ENCODE measurements around the gene NFKB1. TPM values are rescaled to one million over a fixed set of nuclear protein-coding genes. Genes with fewer than 3 reads are reported as not detected.

The NFKB1 gene
- polyA plus RNA-seq, 1 donor from 2014 or later, result 8.6 TPM

DNA sequence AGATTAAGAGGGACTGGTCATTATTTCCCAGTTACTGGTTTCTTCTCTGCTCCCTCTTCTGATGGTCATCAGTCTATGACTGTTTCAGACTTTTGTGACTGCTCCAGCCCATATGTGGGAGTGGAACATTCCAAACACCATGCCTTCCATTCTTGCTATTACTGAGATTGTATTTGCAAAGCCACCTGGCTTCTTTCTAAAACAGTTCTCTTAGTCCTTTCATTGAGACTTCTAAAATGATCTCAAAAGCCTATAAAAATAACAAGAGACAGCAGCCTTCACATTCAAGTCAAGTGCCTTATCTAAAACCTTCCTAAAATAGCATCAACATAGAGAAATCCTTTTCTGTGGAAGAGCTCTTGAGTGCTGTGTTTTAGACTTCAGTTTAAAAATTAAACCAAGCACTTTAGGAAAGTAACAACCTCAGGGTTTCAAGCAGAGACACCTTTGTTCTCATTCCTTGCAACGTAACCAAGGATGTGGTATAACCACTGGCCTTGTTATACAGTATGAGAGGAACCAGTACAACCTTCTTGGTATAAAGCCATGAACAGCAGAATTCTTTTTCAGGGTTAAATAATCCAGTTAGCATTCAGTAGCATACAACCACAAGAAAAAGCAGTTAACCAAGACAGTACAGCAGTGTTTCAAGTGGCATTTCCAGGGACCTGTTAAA, 97.1 kb downstream of the NFKB1 start:
- H4K20me1 ChIP-seq (ENCODE audit: insufficient read depth), result no peaks in the 10 kb centered on the region
- H3K36me3 ChIP-seq (ENCODE audit: insufficient read depth, low read length), result peaks cover 6% of the 10 kb centered on the region
- no peaks in the 10 kb centered on the region for H3K27me3 ChIP-seq (ENCODE audit: insufficient read depth, low read depth, low read length)
- H3F3A ChIP-seq (ENCODE audit: insufficient read depth, low read length, poor library complexity, severe bottlenecking), result no peaks in the 10 kb centered on the region
- no peak overlapping the region for H2AFZ ChIP-seq (ENCODE audit: low read depth, low read length)
- H3K27ac ChIP-seq (ENCODE audit: low read length), result no peak overlapping the region
- H3K9me3 ChIP-seq (ENCODE audit: low read length), result no peaks in the 10 kb centered on the region
- H3K9ac ChIP-seq (ENCODE audit: low read length), result no peak overlapping the region
- no peak overlapping the region for H3K4me3 ChIP-seq (ENCODE audit: low read length)
- no peaks in the 10 kb centered on the region for H3K9me2 ChIP-seq (ENCODE audit: insufficient read depth, low read length)
- no peak overlapping the region for H3K4me2 ChIP-seq (ENCODE audit: low read length)
- no peaks in the 10 kb centered on the region for H3K79me2 ChIP-seq (replicated peaks; ENCODE audit: insufficient read depth, low read length)
- no peak for TF ChIP-seq POLR2AphosphoS5 (IDR thresholded peaks at IDR 0.05)
- TF ChIP-seq TAF1 (IDR thresholded peaks at IDR 0.05; ENCODE audit: low read depth), result no peak
- no peak for TF ChIP-seq SMC3 (conservative IDR thresholded peaks at IDR 0.05; ENCODE audit: poor library complexity)
- TF ChIP-seq EZH2 (IDR thresholded peaks at IDR 0.05; ENCODE audit: borderline replicate concordance, insufficient read depth, low read length, poor library complexity, severe bottlenecking), result no peak
- TF ChIP-seq REST (IDR thresholded peaks at IDR 0.05; ENCODE audit: borderline replicate concordance), result no peak
- TF ChIP-seq EP300 (conservative IDR thresholded peaks at IDR 0.05; ENCODE audit: poor library complexity, severe bottlenecking), result no peak
- no peak for TF ChIP-seq MXI1 (conservative IDR thresholded peaks at IDR 0.05; ENCODE audit: poor library complexity, severe bottlenecking)
- TF ChIP-seq, protein P1, sequence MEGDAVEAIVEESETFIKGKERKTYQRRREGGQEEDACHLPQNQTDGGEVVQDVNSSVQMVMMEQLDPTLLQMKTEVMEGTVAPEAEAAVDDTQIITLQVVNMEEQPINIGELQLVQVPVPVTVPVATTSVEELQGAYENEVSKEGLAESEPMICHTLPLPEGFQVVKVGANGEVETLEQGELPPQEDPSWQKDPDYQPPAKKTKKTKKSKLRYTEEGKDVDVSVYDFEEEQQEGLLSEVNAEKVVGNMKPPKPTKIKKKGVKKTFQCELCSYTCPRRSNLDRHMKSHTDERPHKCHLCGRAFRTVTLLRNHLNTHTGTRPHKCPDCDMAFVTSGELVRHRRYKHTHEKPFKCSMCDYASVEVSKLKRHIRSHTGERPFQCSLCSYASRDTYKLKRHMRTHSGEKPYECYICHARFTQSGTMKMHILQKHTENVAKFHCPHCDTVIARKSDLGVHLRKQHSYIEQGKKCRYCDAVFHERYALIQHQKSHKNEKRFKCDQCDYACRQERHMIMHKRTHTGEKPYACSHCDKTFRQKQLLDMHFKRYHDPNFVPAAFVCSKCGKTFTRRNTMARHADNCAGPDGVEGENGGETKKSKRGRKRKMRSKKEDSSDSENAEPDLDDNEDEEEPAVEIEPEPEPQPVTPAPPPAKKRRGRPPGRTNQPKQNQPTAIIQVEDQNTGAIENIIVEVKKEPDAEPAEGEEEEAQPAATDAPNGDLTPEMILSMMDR (IDR thresholded peaks at IDR 0.05; ENCODE audit: poor library complexity, severe bottlenecking), result no peak
- TF ChIP-seq RAD21 (conservative IDR thresholded peaks at IDR 0.05), result no peak

DNA sequence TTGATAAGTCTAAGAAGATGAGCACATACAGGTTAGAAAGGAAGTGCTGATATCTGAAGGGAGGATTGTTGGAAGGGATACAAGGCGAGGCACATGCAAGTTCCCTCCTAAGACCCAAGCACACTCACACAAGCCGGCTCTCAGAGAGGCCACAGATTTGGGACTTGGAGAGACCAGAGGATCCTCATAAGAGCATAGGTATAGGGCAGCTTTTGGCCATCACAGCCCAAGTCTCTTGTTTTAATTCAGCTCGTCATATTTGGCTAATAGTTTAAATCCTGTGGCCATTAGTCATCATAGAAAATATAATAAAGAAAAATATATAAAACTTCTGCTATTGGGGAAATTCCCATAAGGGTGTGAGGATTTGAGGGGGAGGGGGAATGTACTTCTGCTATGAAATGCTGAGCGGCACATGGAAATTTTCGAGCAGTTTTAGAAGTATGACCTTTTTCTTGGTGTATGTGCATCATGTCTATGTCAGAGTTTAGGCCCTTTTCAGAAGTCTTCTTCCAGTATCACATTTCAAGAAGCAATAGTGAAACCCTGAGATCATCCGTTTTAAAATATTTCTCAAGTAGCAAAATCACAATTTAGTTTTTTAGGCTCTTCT, 97.7 kb downstream of the NFKB1 start:
- TF ChIP-seq MXI1 (conservative IDR thresholded peaks at IDR 0.05; ENCODE audit: poor library complexity, severe bottlenecking), result no peak
- no peak for TF ChIP-seq POLR2AphosphoS5 (IDR thresholded peaks at IDR 0.05)
- no peak for TF ChIP-seq REST (IDR thresholded peaks at IDR 0.05; ENCODE audit: borderline replicate concordance)
- TF ChIP-seq RAD21 (conservative IDR thresholded peaks at IDR 0.05), result no peak
- no peak for TF ChIP-seq EZH2 (IDR thresholded peaks at IDR 0.05; ENCODE audit: borderline replicate concordance, insufficient read depth, low read length, poor library complexity, severe bottlenecking)
- TF ChIP-seq SMC3 (conservative IDR thresholded peaks at IDR 0.05; ENCODE audit: poor library complexity), result no peak
- TF ChIP-seq EP300 (conservative IDR thresholded peaks at IDR 0.05; ENCODE audit: poor library complexity, severe bottlenecking), result no peak
- TF ChIP-seq, protein P1 (IDR thresholded peaks at IDR 0.05; ENCODE audit: poor library complexity, severe bottlenecking), result no peak
- no peak for TF ChIP-seq TAF1 (IDR thresholded peaks at IDR 0.05; ENCODE audit: low read depth)
- no peaks in the 10 kb centered on the region for H3K9me2 ChIP-seq (ENCODE audit: insufficient read depth, low read length)
- no peak overlapping the region for H3K27ac ChIP-seq (ENCODE audit: low read length)
- no peak overlapping the region for H3K4me3 ChIP-seq (ENCODE audit: low read length)
- H3K9me3 ChIP-seq (ENCODE audit: low read length), result no peaks in the 10 kb centered on the region
- H2AFZ ChIP-seq (ENCODE audit: low read depth, low read length), result no peak overlapping the region
- peaks cover 6% of the 10 kb centered on the region for H3K36me3 ChIP-seq (ENCODE audit: insufficient read depth, low read length)
- H3K79me2 ChIP-seq (replicated peaks; ENCODE audit: insufficient read depth, low read length), result no peaks in the 10 kb centered on the region
- no peak overlapping the region for H3K9ac ChIP-seq (ENCODE audit: low read length)
- H3K27me3 ChIP-seq (ENCODE audit: insufficient read depth, low read depth, low read length), result no peaks in the 10 kb centered on the region
- H3K4me2 ChIP-seq (ENCODE audit: low read length), result no peak overlapping the region
- no peaks in the 10 kb centered on the region for H3F3A ChIP-seq (ENCODE audit: insufficient read depth, low read length, poor library complexity, severe bottlenecking)
- H4K20me1 ChIP-seq (ENCODE audit: insufficient read depth), result no peaks in the 10 kb centered on the region
